PFSK-1 (cell line): Measurements from ENCODE around the gene PRSS27.

ENCODE experiments used
- FOXP2 ChIP-seq: optimal IDR thresholded peaks from 2 replicates; pipeline ENCODE3; 2011; ENCODE audit warnings: borderline replicate concordance, control low read depth, inconsistent platforms; ENCODE audit not compliant: insufficient read depth; ENCODE audit errors: extremely low read length, extremely low read depth
- POLR2AphosphoS5 ChIP-seq: IDR thresholded peaks from 2 replicates; pipeline ENCODE4 v1.6.1; 2012; ENCODE audit warnings: low read depth, mild to moderate bottlenecking, control low read depth, low read length, moderate library complexity
- SIN3A ChIP-seq: IDR thresholded peaks from 2 replicates; pipeline ENCODE4 v1.6.1; 2012; ENCODE audit warnings: mild to moderate bottlenecking, low read length, moderate library complexity, borderline replicate concordance; ENCODE audit not compliant: insufficient read depth
- TAF1 ChIP-seq: IDR thresholded peaks from 2 replicates; pipeline ENCODE4 v1.6.1; 2012; ENCODE audit warnings: low read length, control low read depth, borderline replicate concordance; ENCODE audit not compliant: insufficient read depth

- TF ChIP-seq TAF1 (no peak), SIN3A (no peak; the same call in 1 of the 2 replicates), POLR2AphosphoS5 (no peak; the same call in 1 of the 2 replicates), FOXP2 (no peak)
Measured at GRCh38 chr16:2673066-2673999, 46.7 kb downstream of the PRSS27 start.
